Thyroid gland (tissue), 4 donors: ENCODE results near the gene BLTP2. TPM values are rescaled to one million over a fixed set of nuclear protein-coding genes. Genes with fewer than 3 reads are reported as not detected.

Experiments
- DNase-seq, 2 donors: peaks; one replicate each; pipeline ENCODE4 v3.0.0-alpha.2; 2019
- H3K27ac ChIP-seq, 3 donors: fragments of 200-600 bp; sonication (generic); 1 replicate in 2 of 3; 2 replicates in 1 of 3; pipeline ENCODE4 v1.5.1; 2016 to 2019; ENCODE audit warnings: mild to moderate bottlenecking in 1 of 3, moderate library complexity in 1 of 3
- H3K27me3 ChIP-seq: fragments of 200-600 bp; sonication (generic); one replicate; pipeline ENCODE4 v1.5.1; 2019
- H3K36me3 ChIP-seq, 2 donors: fragments of 200-600 bp; sonication (generic); one replicate each; pipeline ENCODE4 v1.5.1; 2016 to 2019
- H3K4me1 ChIP-seq, 2 donors: fragments of 200-600 bp; sonication (generic); one replicate each; pipeline ENCODE4 v1.5.1; 2017 to 2019
- H3K4me3 ChIP-seq, 3 donors: fragments of 200-600 bp; sonication (generic); replicated peaks in 1 of 3; 1 replicate in 2 of 3; 2 replicates in 1 of 3; pipeline ENCODE4 v1.5.1; 2016; ENCODE audit warnings: mild to moderate bottlenecking in 1 of 3
- H3K9me3 ChIP-seq: fragments of 200-600 bp; sonication (generic); one replicate; pipeline ENCODE4 v1.5.1; 2017
- CTCF ChIP-seq, 6 experiments: fragments of 200-600 bp in 3 of 6; fragments of 450-650 bp in 3 of 6; sonication (generic) in 3 of 6; IDR thresholded peaks; one replicate each; pipeline ENCODE4 v1.5.1; 2016 to 2019; ENCODE audit warnings: antibody characterized with exemption in 6 of 6, mild to moderate bottlenecking in 2 of 6, inconsistent platforms in 1 of 6, moderate library complexity in 1 of 6
- POLR2A ChIP-seq, 2 donors: fragments of 450-650 bp; IDR thresholded peaks; one replicate each; pipeline ENCODE4 v1.6.1; 2017; ENCODE audit warnings: antibody characterized with exemption in 2 of 2, mild to moderate bottlenecking in 2 of 2, moderate library complexity in 1 of 2
- WGBS, 2 donors: methylation state at CpG; one replicate each; pipeline ENCODE4 v1.1.5; 2017; 5-methylcytosine and 5-hydroxymethylcytosine counted together
- intact Hi-C: fragments of 100-400 bp; cut with DNase I; formaldehyde crosslinking; loops from one replicate; pipeline ENCODE4 v1.15.1; 2023
- total RNA-seq, 4 donors: library from RNA; depleted of rRNA; stranded (reverse); fragments of >200 nt; gene quantifications; one replicate each; pipeline ENCODE4 v1.2.3, GENCODE V29; 2016

BLTP2 gene
- total RNA-seq: 100 to 1,000 TPM in 3 of 4 donors, 10 to 100 TPM in 1; 96.5 to 153 (median 129) TPM

DNA sequence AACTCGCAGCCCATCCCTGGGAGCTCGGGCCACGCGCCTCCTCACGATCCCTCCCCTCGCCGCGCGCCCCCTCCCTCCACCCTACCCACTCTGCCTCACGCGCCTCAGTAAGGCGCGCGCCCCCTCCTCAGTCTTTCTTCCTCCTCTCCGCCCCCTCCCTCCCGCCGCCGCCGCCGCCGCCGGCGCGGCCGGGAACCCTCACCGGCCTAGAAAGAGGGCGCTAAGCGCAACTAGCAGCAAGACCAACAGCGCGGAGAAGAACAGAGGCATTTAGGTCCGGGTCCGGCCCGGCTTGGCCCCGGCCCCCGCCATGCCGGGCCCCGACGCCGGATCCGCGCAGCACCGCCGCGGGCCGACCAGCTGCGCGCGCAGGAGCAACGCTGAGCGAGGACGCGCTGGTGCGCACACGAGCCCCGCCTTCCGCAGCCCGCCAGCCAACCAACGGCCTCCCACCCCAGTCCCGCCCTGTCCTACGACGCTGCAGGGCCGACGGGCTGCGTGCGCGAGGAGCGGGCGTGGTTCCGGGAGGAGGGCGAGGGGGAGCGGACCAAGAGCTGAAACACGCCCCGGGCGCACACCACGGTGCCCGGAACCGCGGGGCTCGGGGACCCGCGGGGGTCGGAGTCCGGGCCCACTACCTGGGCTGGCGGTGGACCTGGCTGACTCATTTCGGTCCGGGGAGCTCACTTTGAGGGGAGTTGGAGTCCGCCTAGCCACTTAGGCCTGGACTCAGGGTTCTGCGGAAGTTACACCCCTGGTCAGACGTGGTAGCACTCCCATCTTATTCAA lies at the start of gene BLTP2:
BLTP2 (minus strand) TSS at position 372 of the 789 bp plus-strand sequence; CDS start at position 270, 102 bp downstream.
- no peaks in the 10 kb centered on the region for H3K27me3 ChIP-seq
- H3K4me3 ChIP-seq: peak within 1 kb of the TSS; percentile 13 to 93 (median 77)
- H3K36me3 ChIP-seq: peaks cover 22 to 29% of the 10 kb centered on the region in 2 donors
- intact Hi-C loops: loop anchor here (5.0 kb wide), 1 partner anchor 82 kb away; the partner anchor contains the start of genes NEK8 and TLCD1
- H3K4me1 ChIP-seq: peaks cover 19 to 28% of the 10 kb centered on the region in 2 donors
- peak; percentile 96 to 97 for DNase-seq
- no peaks in the 10 kb centered on the region for H3K9me3 ChIP-seq
- 1 to 2% methylated on average over 17 to 40 of the region's 89 CpGs for WGBS, 2 donors
- H3K27ac ChIP-seq: peak within 1 kb of the TSS; percentile 86 to 89 (median 88)
- TF ChIP-seq CTCF (IDR thresholded peaks at IDR 0.05) (peak in 2 of 6 experiments; percentile 22 to 25), POLR2A (IDR thresholded peaks at IDR 0.05) (peak in 1 of 2 donors; percentile 86)

- no peak overlapping the region for H3K27ac ChIP-seq
- peaks cover 87 to 92% of the 10 kb centered on the region in 2 donors for H3K36me3 ChIP-seq
- no peaks in the 10 kb centered on the region for H3K27me3 ChIP-seq
- no peak for TF ChIP-seq POLR2A (IDR thresholded peaks at IDR 0.05)
- TF ChIP-seq CTCF (IDR thresholded peaks at IDR 0.05): no peak
- DNase-seq: no peak
- no peaks in the 10 kb centered on the region for H3K9me3 ChIP-seq
- intact Hi-C loops: no loop called here
- H3K4me1 ChIP-seq: no peaks in the 10 kb centered on the region
- no peak overlapping the region for H3K4me3 ChIP-seq
- WGBS, 2 donors: 89 to 91% methylated on average over 1 of the region's 1 CpG
Observed at GRCh38 chr17:28693869-28694268, 48.9 kb upstream of the BLTP2 start.

DNA sequence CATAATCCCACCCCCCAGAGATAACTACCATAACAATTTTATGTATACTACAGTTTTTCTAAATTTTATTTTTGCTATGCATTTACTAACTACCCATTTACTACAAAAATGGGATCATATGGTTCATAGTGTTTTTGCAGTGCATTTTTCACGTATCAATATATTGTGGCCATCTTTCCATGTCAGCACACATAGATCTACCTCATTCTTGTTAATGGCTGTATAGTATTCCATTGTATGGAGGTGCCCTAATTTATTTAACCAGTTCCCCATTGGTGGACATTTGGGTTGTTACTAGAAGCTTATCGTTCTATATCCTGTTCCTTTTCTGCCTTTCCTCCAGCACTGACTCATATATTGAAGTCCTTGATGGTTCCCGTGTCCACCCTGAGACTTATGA lies 44.1 kb upstream of the BLTP2 start:
- intact Hi-C loops: no loop called here
- H3K4me3 ChIP-seq: no peak overlapping the region
- TF ChIP-seq POLR2A (IDR thresholded peaks at IDR 0.05) (no peak), CTCF (IDR thresholded peaks at IDR 0.05) (no peak)
- no peaks in the 10 kb centered on the region for H3K9me3 ChIP-seq
- H3K36me3 ChIP-seq: peaks cover 82 to 85% of the 10 kb centered on the region in 2 donors
- WGBS, 2 donors: 95 to 99% methylated on average over 3 of the region's 3 CpGs
- no peak overlapping the region for H3K27ac ChIP-seq
- no peak for DNase-seq
- no peaks in the 10 kb centered on the region for H3K27me3 ChIP-seq
- H3K4me1 ChIP-seq: peaks cover 0 to 12% of the 10 kb centered on the region in 2 donors

DNA sequence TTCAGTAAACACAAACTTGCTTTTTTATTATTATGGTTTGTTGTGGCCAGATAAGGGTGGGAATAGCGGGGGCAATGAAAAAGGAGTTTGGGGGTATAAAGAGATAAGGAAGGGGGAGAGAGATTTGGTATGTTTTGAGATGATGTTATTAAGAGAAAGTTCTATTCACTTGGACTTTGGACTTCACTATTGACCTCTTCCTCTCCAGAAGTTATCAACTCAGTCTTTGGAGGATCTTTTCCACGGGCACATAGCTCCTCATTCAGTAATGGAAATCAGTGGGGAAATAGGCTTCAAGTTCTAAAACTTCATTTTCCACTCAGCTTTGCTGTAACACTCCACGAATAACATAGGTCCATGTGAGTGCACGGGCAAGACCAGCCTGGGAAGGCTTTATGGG lies 43.5 kb upstream of the BLTP2 start:
- Histone ChIP-seq H3K4me1 (peaks cover 0 to 12% of the 10 kb centered on the region in 2 donors), H3K4me3 (no peak overlapping the region), H3K36me3 (peaks cover 82 to 85% of the 10 kb centered on the region in 2 donors), H3K9me3 (no peaks in the 10 kb centered on the region), H3K27me3 (no peaks in the 10 kb centered on the region), H3K27ac (no peak overlapping the region)
- TF ChIP-seq CTCF (IDR thresholded peaks at IDR 0.05) (no peak), POLR2A (IDR thresholded peaks at IDR 0.05) (no peak)
- DNase-seq: no peak
- intact Hi-C loops: no loop called here
- 94% methylated on average over 4 of the region's 4 CpGs for WGBS, 2 donors

- peaks cover 92 to 93% of the 10 kb centered on the region in 2 donors for H3K36me3 ChIP-seq
- H3K4me3 ChIP-seq: no peak overlapping the region
- TF ChIP-seq CTCF (IDR thresholded peaks at IDR 0.05): no peak
- no peak for TF ChIP-seq POLR2A (IDR thresholded peaks at IDR 0.05)
- peaks cover 0 to 12% of the 10 kb centered on the region in 2 donors for H3K4me1 ChIP-seq
- DNase-seq: no peak
- H3K27me3 ChIP-seq: no peaks in the 10 kb centered on the region
- 90 to 94% methylated on average over 4 of the region's 4 CpGs for WGBS, 2 donors
- H3K27ac ChIP-seq: peak overlapping the region in 2 of 3 donors; percentile 29 to 53
- intact Hi-C loops: loop anchor here (2.0 kb wide), 1 partner anchor 63 kb away; no protein-coding TSS in a partner anchor
- H3K9me3 ChIP-seq: no peaks in the 10 kb centered on the region
Observed at GRCh38 chr17:28686296-28686695, 41.3 kb upstream of the BLTP2 start.
